DOHH2 (cell line): ENCODE results near the gene HOXD9.

Experiments used
- EZH2phosphoT487 ChIP-seq: fragments of 200-600 bp; sonication (generic); IDR thresholded peaks from 2 replicates; pipeline ENCODE4 v1.6.1; 2017; ENCODE audit warnings: borderline replicate concordance, mild to moderate bottlenecking, antibody characterized with exemption, low read length, moderate library complexity, mixed read lengths
- TF ChIP-seq, protein P1 (sequence below): fragments of 200-600 bp; sonication (generic); IDR thresholded peaks from one replicate; pipeline ENCODE4 v1.5.1; 2014; ENCODE audit warnings: antibody characterized with exemption, mild to moderate bottlenecking, low read depth, low read length; ENCODE audit not compliant: poor library complexity, severe bottlenecking

DNA sequence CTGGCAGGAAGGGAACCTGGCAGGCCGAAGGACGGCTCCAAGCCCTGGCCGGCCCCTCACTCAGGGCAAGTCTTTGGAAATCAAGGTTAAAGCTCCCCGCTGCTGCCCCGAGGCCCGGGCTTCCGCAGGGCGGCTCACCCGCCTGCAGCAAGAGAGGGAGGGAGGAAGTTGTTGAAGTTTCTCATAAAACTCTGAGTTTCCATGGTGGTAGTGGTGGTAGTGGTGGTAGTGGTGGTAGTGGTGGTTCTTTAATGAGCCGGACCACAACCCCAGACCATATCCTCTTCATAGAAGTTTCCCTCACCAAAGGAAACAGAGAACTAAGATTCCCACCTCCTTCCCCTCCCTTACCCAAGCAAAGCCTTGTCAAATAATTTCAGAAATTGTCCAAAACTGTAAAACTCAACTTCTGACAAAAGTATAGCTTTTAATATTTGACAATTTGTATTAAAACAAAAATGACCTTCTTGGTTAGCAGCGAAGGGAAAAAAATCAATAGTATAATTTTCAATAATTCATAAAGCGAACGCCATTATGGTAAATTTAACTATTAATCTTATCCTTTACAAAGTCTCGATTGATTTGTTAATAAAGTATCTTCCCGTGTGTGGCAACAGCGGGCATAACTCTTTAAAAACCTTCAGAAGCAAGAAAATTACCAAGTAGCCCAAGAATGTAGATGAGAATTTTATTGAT lies 7.4 kb upstream of the HOXD9 start:
- TF ChIP-seq, protein P1, sequence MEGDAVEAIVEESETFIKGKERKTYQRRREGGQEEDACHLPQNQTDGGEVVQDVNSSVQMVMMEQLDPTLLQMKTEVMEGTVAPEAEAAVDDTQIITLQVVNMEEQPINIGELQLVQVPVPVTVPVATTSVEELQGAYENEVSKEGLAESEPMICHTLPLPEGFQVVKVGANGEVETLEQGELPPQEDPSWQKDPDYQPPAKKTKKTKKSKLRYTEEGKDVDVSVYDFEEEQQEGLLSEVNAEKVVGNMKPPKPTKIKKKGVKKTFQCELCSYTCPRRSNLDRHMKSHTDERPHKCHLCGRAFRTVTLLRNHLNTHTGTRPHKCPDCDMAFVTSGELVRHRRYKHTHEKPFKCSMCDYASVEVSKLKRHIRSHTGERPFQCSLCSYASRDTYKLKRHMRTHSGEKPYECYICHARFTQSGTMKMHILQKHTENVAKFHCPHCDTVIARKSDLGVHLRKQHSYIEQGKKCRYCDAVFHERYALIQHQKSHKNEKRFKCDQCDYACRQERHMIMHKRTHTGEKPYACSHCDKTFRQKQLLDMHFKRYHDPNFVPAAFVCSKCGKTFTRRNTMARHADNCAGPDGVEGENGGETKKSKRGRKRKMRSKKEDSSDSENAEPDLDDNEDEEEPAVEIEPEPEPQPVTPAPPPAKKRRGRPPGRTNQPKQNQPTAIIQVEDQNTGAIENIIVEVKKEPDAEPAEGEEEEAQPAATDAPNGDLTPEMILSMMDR, result no peak
- no peak for TF ChIP-seq EZH2phosphoT487
